WERI-Rb-1 (cell line): ENCODE results near the gene PTPRN2.

ENCODE experiments used
- DNase-seq: peaks from one replicate; pipeline ENCODE4 v3.0.0-alpha.2; 2020
- H3K27ac ChIP-seq: fragments of 250-450 bp; sonication (Bioruptor Pico); 2 replicates; pipeline ENCODE4 v1.5.1; 2020; ENCODE audit warnings: mild to moderate bottlenecking, moderate library complexity
- H3K27me3 ChIP-seq: fragments of 250-450 bp; sonication (Bioruptor Pico); 2 replicates; pipeline ENCODE4 v1.5.1; 2021; ENCODE audit warnings: mild to moderate bottlenecking, low read depth, moderate library complexity; ENCODE audit not compliant: insufficient read depth, severe bottlenecking
- H3K36me3 ChIP-seq: fragments of 250-450 bp; sonication (Bioruptor Pico); 2 replicates; pipeline ENCODE4 v1.5.1; 2020; ENCODE audit warnings: mild to moderate bottlenecking, moderate library complexity
- H3K4me3 ChIP-seq: 2 replicates; pipeline ENCODE4 v1.5.1; 2011; ENCODE audit warnings: low read depth, mild to moderate bottlenecking, control low read depth, low read length
- H3K9me3 ChIP-seq: fragments of 250-450 bp; sonication (Bioruptor Pico); 2 replicates; pipeline ENCODE4 v1.5.1; 2021; ENCODE audit warnings: mild to moderate bottlenecking, moderate library complexity; ENCODE audit not compliant: severe bottlenecking
- TF ChIP-seq, protein P1 (sequence below): IDR thresholded peaks from 2 replicates; pipeline ENCODE4 v1.5.1; 2011; ENCODE audit warnings: low read depth, mild to moderate bottlenecking, control low read depth, inconsistent platforms, low read length

Gene PTPRN2

DNA sequence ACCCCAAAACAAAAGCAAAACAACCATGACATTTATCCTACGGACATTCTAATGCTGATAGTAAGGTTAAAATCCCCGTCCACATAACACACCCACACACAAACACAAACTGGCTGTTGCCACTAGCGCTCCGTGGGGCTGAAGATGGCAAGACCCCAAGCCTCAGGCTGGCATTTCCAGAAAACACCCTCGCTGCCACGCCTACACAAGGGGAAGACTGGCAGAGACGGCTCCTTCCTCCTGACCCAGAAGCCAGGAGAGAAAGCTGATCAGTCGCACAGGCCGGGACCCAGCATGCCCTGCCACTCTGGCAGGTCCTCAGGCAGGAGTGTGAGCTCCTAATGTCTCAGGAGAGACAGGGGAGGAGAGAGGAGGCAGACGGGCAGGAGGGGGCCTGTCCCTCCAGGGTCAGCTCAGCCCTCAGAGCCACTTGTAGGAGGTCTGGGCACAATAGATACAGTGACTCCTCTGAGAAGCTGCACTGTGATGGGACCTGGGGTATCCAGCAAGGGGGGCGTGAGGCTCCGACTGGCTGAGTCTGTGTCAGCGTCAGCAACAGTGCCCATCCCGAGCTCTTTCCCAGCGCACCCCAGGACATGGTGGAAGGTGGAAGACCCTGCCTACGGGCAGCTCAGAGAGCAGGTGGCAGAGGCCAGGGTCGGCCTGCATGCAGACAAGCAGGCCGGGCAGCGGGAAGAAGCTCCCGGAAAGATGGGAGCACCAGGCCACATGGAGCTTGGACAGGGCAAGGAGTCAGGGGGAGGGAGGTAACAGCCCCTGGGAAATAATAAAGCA lies 326.9 kb downstream of the PTPRN2 start:
- H3K4me3 ChIP-seq, result no peak overlapping the region
- DNase-seq, result no peak
- no peaks in the 10 kb centered on the region for H3K27me3 ChIP-seq
- TF ChIP-seq, protein P1, sequence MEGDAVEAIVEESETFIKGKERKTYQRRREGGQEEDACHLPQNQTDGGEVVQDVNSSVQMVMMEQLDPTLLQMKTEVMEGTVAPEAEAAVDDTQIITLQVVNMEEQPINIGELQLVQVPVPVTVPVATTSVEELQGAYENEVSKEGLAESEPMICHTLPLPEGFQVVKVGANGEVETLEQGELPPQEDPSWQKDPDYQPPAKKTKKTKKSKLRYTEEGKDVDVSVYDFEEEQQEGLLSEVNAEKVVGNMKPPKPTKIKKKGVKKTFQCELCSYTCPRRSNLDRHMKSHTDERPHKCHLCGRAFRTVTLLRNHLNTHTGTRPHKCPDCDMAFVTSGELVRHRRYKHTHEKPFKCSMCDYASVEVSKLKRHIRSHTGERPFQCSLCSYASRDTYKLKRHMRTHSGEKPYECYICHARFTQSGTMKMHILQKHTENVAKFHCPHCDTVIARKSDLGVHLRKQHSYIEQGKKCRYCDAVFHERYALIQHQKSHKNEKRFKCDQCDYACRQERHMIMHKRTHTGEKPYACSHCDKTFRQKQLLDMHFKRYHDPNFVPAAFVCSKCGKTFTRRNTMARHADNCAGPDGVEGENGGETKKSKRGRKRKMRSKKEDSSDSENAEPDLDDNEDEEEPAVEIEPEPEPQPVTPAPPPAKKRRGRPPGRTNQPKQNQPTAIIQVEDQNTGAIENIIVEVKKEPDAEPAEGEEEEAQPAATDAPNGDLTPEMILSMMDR, result no peak
- H3K36me3 ChIP-seq, result no peaks in the 10 kb centered on the region
- no peak overlapping the region for H3K27ac ChIP-seq
- H3K9me3 ChIP-seq, result no peaks in the 10 kb centered on the region

DNA sequence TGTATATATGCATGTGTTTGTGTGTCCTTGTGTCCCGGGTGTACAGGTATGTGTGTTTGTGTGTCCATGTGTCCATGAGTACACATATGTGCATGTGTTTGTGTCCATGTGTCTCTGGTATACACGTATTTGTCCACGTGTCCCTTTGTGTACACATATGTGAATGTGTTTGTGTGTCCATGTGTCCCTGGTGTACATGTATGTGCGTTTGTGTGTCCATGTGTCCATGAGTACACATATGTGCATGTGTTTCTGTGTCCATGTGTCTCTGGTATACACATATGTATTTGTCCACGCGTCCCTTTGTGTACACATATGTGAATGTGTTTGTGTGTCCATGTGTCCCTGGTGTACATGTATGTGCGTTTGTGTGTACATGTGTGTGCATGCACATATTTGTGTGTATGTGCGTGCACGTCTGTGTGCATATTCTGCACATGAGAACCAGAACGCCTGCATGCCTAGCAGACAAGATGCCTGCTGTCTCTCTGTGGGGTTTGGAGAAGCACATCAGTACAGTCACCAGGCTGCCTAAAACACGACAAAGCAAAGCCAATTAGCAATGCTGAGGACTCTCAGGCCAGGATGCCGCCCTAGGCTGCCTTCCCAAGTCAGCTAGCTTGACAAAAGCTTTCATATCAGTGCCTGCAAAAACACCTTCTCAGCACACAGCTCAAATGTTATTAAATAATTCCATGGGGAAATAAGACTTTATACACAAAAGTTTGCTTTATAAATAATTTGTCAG lies 327.8 kb downstream of the PTPRN2 start:
- no peak overlapping the region for H3K27ac ChIP-seq
- no peaks in the 10 kb centered on the region for H3K27me3 ChIP-seq
- H3K36me3 ChIP-seq, result no peaks in the 10 kb centered on the region
- TF ChIP-seq, protein P1, result no peak
- no peak overlapping the region for H3K4me3 ChIP-seq
- DNase-seq, result no peak
- H3K9me3 ChIP-seq, result no peaks in the 10 kb centered on the region

DNA sequence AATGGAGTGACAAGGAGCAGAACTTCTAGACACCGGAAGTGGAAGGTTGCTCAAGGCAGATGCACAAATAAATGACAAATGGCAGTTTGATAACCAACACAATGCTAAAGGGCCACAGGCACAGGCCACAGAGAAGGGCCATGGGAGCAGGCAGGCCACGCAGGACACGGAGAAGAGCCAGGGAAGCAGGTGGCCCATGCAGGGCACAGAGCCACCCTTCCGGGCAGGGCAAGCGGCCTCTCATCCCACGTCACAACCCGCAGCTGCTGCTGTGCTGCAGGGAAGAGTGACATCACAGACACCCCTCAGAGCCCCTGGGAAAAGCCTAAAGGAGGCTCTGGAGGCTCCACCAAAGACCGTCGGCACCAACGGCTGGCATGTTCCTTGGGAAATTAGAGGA lies 328.5 kb downstream of the PTPRN2 start:
- no peaks in the 10 kb centered on the region for H3K27me3 ChIP-seq
- no peak for DNase-seq
- no peak overlapping the region for H3K4me3 ChIP-seq
- no peaks in the 10 kb centered on the region for H3K36me3 ChIP-seq
- H3K9me3 ChIP-seq, result no peaks in the 10 kb centered on the region
- H3K27ac ChIP-seq, result no peak overlapping the region
- TF ChIP-seq, protein P1, result no peak

DNA sequence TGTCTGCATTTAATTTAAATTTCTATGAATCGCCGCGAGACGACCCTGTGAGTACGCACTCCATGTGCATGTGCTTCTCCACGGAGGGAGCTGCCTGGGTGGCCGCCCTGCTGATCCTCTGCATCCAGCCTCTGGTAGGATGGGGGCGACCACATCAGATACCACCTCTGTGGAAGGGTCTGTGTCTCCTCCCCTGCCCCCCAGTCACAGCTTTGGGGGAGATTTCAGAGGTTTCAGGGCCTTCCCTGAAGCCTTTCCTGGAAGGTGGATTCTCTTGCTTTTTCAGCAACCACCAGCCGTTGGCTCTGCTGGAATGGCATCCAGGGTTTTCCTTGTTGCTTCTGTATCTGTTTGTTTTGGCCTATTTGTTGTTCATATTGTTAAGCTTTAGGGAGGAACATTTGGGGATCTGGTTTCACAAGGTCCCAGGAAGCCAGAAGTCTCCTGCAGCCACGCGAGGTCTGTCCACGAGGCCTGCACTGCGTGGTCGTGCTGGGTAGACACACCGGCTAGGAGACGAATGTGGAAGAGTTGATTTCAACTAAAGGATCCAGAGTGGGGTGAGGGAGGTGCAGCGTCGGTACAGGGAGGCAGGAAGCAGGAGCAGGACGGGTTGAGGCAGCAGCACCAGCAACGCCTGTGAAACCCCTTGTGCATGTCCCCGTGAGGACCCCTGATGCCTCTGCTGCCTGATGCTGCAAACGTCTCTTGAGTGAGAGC lies 329.1 kb downstream of the PTPRN2 start:
- no peak for DNase-seq
- Histone ChIP-seq H3K27me3 (no peaks in the 10 kb centered on the region), H3K9me3 (no peaks in the 10 kb centered on the region), H3K36me3 (no peaks in the 10 kb centered on the region), H3K4me3 (no peak overlapping the region), H3K27ac (no peak overlapping the region)
- TF ChIP-seq, protein P1, result no peak

DNA sequence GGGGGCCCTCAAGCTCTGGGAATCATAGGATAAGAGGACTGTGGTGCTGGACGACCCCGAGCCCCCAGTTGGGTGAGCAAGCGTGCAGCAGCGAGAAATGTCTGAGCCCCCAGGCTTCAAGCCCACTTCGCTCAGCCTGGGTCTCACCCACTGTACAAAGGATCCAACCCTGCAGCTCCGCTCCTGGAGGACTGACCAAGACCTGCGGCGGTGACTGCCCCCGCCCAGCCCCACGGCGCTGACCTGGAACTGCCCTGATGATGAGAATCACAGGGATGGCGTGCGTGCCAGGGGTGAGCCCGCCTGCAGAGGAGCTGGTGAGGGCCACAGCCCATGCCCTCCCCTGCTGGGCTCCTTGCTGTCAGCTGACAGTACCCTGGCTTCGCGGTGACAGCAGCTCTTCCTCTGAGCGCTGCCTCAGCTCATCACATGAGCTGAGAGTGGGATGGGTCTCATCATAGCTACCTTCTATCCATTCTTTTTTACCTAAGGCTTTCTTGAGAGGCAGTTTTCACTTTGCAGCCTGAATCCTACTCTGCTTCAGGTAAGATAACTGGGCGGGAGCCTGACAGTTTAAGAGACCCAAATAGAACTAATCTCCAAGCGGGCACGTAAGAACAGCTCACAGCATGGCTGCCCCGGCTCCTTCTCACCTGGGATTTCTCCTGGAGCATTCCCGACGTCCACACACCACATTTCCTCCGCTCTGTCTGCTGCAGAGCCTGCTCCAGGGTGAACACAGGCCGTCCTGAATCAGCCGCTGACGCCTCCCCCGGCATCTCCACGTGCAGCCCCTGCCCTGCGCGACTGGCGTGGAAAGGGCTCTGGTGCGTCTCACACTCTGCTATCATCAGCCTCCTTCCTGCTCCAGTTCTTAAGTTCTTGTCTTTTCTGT lies 329.9 kb downstream of the PTPRN2 start:
- Histone ChIP-seq H3K36me3 (no peaks in the 10 kb centered on the region), H3K9me3 (no peaks in the 10 kb centered on the region), H3K27ac (no peak overlapping the region), H3K27me3 (no peaks in the 10 kb centered on the region), H3K4me3 (no peak overlapping the region)
- DNase-seq, result no peak
- TF ChIP-seq, protein P1, result no peak
